Uterus (tissue), 2 donors: ENCODE measurements around the gene TPO.

Experiments used
- POLR2A ChIP-seq, 2 donors: fragments of 450-650 bp; IDR thresholded peaks; one replicate each; pipeline ENCODE4 v1.6.1; 2016; ENCODE audit warnings: antibody characterized with exemption in 2 of 2, mild to moderate bottlenecking in 1 of 2, moderate library complexity in 1 of 2
- TF ChIP-seq, protein P1 (sequence below), 4 experiments: fragments of 200-600 bp in 2 of 4; fragments of 450-650 bp in 2 of 4; sonication (generic) in 2 of 4; IDR thresholded peaks; one replicate each; pipeline ENCODE4 v1.5.1; 2016 to 2019; ENCODE audit warnings: antibody characterized with exemption in 4 of 4, mild to moderate bottlenecking in 2 of 4, moderate library complexity in 1 of 4

DNA sequence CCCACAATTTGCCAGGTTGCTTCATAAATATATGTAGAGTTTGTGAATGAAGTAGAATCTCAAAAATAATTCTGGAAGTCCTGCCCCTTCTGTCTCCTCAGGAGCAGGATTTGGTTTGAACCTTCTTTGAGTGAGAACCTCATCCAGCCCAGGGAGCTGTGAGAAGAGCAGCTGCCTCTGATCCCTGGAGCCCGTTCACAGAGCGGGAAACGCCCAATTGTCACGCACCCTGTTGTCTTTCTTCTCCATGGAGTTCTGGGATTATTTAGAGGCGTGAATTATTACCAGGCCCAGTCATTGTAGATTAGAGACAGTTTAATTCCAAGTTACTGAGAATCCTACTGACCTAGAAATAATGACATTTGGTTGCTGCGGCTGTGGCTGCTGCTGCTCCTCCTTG is 66.1 kb downstream of the TPO start:
- TF ChIP-seq POLR2A (IDR thresholded peaks at IDR 0.05) = no peak
- TF ChIP-seq, protein P1, sequence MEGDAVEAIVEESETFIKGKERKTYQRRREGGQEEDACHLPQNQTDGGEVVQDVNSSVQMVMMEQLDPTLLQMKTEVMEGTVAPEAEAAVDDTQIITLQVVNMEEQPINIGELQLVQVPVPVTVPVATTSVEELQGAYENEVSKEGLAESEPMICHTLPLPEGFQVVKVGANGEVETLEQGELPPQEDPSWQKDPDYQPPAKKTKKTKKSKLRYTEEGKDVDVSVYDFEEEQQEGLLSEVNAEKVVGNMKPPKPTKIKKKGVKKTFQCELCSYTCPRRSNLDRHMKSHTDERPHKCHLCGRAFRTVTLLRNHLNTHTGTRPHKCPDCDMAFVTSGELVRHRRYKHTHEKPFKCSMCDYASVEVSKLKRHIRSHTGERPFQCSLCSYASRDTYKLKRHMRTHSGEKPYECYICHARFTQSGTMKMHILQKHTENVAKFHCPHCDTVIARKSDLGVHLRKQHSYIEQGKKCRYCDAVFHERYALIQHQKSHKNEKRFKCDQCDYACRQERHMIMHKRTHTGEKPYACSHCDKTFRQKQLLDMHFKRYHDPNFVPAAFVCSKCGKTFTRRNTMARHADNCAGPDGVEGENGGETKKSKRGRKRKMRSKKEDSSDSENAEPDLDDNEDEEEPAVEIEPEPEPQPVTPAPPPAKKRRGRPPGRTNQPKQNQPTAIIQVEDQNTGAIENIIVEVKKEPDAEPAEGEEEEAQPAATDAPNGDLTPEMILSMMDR (IDR thresholded peaks at IDR 0.05) = no peak
